Calu3 (cell line): ENCODE results near the gene HADHB. TPM values are rescaled to one million over a fixed set of nuclear protein-coding genes. Genes with fewer than 3 reads are reported as not detected.
"Not testable (repeated sequence)": the region's sequence is repeated elsewhere in the genome, so short reads cannot be mapped to it uniquely, and the experiment has no call there.

ENCODE experiments used
- BruUV-seq: library from RNA; stranded (reverse); fragments of 400-500 nt; replicated peaks from 2 replicates; lab custom pipeline; 2021; lab: Mats Ljungman, UMichigan
- CTCF ChIA-PET: fragments of 300-600 bp; sonication (Branson Sonifier 250); formaldehyde crosslinking; loops from one replicate; lab custom pipeline; 2022; ENCODE audit warnings: antibody characterized with exemption; lab: Charles Lee
- DNase-seq: peaks from one replicate; pipeline ENCODE4 v3.0.0; 2022
- H3K27ac Mint-ChIP-seq: one replicate; pipeline ENCODE4 v1.8.0; 2022; ENCODE audit warnings: mixed read lengths; ENCODE audit not compliant: unreplicated experiment
- H3K27me3 Mint-ChIP-seq: one replicate; pipeline ENCODE4 v1.8.0; 2022; ENCODE audit warnings: mixed read lengths; ENCODE audit not compliant: unreplicated experiment
- H3K36me3 Mint-ChIP-seq: one replicate; pipeline ENCODE4 v1.8.0; 2022; ENCODE audit warnings: mild to moderate bottlenecking, moderate library complexity, mixed read lengths; ENCODE audit not compliant: insufficient read depth, unreplicated experiment
- H3K4me1 Mint-ChIP-seq: one replicate; pipeline ENCODE4 v1.8.0; 2022; ENCODE audit warnings: mild to moderate bottlenecking, low read depth, mixed read lengths; ENCODE audit not compliant: unreplicated experiment
- H3K4me3 Mint-ChIP-seq: one replicate; pipeline ENCODE4 v1.8.0; 2022; ENCODE audit warnings: mild to moderate bottlenecking, low read depth, moderate library complexity, mixed read lengths; ENCODE audit not compliant: unreplicated experiment
- H3K9me3 Mint-ChIP-seq: one replicate; pipeline ENCODE4 v1.8.0; 2022; ENCODE audit warnings: low read depth, mixed read lengths; ENCODE audit not compliant: unreplicated experiment
- intact Hi-C: fragments of 100-400 bp; cut with micrococcal nuclease; formaldehyde crosslinking; loops from one replicate; pipeline ENCODE4 v1.10.0; 2022; ENCODE audit not compliant: unreplicated experiment
- total RNA-seq: library from RNA; stranded (reverse); gene quantifications from 2 replicates; pipeline ENCODE4 v1.2.3, GENCODE V29; 2022
- TF ChIP-seq, protein P1 (sequence below): fragments of 200-600 bp; IDR thresholded peaks from one replicate; pipeline ENCODE4 v1.8.0; 2022; ENCODE audit warnings: antibody characterized with exemption; ENCODE audit not compliant: unreplicated experiment

Gene HADHB
- total RNA-seq, 1 experiment from 2014 or later: 84.4 TPM

DNA sequence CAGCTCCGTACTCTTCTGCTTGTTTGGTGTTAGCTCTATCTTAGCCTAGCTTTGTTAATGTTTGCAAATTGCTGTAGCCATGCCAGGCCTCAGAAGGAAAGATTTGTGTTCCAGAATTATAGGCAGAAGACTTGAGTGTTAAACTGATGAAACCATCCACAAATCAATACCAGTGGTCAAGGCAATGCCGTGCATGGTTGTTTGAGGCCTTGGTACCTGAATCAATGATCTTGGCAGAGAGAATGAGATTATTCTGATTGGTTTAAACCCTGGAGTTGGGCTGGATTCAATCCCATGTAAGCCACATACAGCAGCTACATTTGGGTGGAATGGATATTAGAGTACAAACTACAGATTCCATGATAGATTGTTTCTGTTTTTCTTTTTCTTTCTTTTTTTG is 4.9 kb downstream of the HADHB start:
- intact Hi-C loops: no loop called here
- H3K27me3 Mint-ChIP-seq: no peaks in the 10 kb centered on the region
- no peak overlapping the region for H3K4me3 Mint-ChIP-seq
- BruUV-seq: no TSS peak
- H3K4me1 Mint-ChIP-seq: peaks cover 13% of the 10 kb centered on the region
- TF ChIP-seq, protein P1, sequence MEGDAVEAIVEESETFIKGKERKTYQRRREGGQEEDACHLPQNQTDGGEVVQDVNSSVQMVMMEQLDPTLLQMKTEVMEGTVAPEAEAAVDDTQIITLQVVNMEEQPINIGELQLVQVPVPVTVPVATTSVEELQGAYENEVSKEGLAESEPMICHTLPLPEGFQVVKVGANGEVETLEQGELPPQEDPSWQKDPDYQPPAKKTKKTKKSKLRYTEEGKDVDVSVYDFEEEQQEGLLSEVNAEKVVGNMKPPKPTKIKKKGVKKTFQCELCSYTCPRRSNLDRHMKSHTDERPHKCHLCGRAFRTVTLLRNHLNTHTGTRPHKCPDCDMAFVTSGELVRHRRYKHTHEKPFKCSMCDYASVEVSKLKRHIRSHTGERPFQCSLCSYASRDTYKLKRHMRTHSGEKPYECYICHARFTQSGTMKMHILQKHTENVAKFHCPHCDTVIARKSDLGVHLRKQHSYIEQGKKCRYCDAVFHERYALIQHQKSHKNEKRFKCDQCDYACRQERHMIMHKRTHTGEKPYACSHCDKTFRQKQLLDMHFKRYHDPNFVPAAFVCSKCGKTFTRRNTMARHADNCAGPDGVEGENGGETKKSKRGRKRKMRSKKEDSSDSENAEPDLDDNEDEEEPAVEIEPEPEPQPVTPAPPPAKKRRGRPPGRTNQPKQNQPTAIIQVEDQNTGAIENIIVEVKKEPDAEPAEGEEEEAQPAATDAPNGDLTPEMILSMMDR: no peak
- H3K9me3 Mint-ChIP-seq: no peaks in the 10 kb centered on the region
- no peak for DNase-seq
- peaks cover 20% of the 10 kb centered on the region for H3K36me3 Mint-ChIP-seq
- CTCF ChIA-PET: no interaction called here
- H3K27ac Mint-ChIP-seq: no peak overlapping the region

DNA sequence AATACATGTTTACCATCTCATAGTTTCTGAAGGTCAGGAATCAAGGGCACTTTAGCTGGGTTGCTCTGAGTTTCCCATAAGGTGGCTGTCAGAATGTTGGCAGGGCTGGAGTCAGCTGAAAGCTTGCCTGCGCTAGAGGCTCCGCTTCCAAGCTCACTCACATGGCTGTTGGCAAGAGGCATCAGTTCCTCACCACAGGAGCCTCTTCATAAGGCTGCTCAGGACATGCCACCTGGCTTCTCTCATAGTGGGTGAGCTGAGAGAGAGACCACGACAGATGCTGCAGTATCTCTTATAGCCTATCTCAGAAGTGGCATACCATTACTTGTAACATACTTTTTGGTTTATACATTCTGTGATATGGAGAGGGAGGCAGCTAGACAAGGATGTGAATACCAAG is 7.2 kb downstream of the HADHB start:
- TF ChIP-seq, protein P1: no peak
- Mint-ChIP-seq H3K36me3 (peaks cover 2% of the 10 kb centered on the region), H3K4me1 (peaks cover 5% of the 10 kb centered on the region), H3K4me3 (no peak overlapping the region), H3K9me3 (no peaks in the 10 kb centered on the region), H3K27me3 (no peaks in the 10 kb centered on the region), H3K27ac (no peak overlapping the region)
- no TSS peak for BruUV-seq
- DNase-seq: no peak
- CTCF ChIA-PET: no interaction called here
- intact Hi-C loops: no loop called here

DNA sequence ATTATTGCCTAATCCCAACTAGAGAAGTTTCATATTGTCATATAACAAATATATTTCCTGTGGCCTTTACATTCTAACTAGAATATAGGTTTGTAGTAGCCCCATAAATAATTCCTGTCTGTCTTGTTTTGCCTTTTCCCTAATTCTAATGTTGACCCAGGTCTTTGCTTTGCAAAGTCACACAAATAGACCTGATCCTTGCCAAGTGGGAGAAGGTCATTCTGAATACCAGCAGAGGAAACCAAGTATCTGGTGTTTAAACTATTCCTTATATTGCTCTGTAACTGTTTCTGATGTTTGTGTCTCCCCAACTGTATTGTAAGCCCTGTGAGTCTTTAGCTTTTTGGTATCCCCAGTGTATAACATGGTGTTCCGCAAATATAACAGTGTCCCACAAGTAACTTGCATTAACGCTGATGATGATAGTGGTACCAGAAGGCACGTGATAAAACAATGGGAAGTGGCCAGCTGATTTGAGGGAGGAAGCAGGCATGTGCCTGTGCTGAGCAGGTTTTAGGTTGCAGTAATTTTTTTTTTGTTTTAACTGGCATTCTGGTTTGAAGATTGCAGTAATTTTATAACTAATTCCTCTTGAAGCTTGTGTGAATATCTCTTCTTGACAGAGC is 11.1 kb downstream of the HADHB start:
- BruUV-seq: no TSS peak
- Mint-ChIP-seq H3K36me3 (no peaks in the 10 kb centered on the region), H3K27ac (no peak overlapping the region), H3K27me3 (no peaks in the 10 kb centered on the region), H3K4me1 (no peaks in the 10 kb centered on the region), H3K9me3 (no peaks in the 10 kb centered on the region), H3K4me3 (no peak overlapping the region)
- intact Hi-C loops: no loop called here
- CTCF ChIA-PET: interaction anchor here (0.8 kb wide), 1 partner anchor 10 kb away, joined by 3 read pairs; no protein-coding TSS in a partner anchor
- TF ChIP-seq, protein P1: no peak
- DNase-seq: no peak

DNA sequence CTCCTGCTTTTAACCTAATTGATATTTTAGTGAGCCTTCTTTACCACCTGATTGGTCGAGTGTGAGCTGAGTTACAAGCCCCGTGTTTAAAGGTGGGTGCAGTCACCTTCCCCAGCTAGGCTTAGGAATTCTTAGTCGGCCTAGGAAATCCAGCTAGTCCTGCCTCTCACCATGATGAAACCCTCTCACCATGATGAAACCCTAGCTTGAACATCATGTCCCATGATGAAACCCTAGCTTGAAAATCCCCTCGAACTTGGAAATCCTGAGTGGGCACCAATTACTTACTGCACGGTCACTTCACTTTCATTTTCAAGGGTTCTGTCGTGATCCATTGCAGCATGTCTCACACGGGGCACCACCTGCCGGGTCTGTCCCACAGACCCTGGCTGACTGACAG is 14.1 kb downstream of the HADHB start:
- DNase-seq, H3K27ac Mint-ChIP-seq, H3K4me1 Mint-ChIP-seq, H3K27me3 Mint-ChIP-seq, H3K4me3 Mint-ChIP-seq, intact Hi-C loops, BruUV-seq, CTCF ChIA-PET, H3K9me3 Mint-ChIP-seq, H3K36me3 Mint-ChIP-seq: not testable (repeated sequence)

DNA sequence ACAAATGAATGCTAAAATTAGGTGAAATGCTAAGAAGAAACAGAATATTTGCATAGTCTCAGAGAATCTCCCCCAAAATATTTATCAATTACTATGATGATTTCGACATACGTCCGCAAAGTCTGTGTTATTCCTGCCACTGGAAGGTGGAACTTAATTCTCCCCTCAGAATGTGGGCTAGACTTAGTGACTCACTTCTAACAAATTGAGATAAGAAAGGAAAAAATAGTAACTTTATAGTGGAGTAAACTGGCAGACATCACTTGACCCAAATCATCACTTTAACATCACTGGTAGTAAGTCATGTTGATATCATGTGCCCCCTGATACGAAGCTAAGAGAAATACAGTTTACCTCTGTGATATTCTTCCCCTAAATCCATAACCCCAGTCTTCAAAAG is 23.5 kb downstream of the HADHB start:
- CTCF ChIA-PET: interaction anchor here (0.6 to 0.7 kb wide), 2 partner anchors 9 to 162 kb away, joined by 8 to 13 read pairs; no protein-coding TSS in a partner anchor
- no peak overlapping the region for H3K4me3 Mint-ChIP-seq
- no peak for DNase-seq

DNA sequence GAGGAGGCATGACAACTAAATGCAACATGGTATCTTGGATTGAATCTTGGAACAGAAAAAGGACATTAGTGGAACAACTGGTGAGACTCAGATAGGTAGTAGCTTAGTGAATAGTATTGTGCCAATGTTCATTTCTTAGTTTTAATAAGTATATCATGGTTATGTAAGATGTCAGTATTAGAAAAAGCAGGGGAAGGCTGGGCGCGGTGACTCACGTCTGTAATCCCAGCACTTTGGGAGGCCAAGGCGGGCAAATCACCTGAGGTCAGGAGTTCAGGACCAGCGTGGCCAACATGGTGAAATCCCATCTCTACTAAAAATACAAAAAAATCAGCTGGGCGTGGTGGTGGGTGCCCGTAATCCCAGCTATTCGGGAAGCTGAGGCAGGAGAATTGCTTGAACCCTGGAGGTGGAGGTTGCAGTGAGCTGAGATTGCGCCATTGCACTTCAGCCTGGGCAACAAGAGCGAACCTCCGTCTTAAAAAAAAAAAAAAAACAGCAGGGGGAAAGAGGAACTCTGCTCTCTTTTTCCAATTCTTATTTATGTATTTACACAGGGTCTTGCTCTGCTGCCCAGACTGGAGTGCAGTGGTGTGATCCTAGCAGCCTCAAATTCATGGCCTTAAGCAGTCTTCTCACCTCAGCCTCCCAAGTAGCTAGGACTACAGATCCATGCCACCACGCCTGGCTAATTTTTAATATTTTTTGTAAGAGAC is 24.1 kb downstream of the HADHB start:
- CTCF ChIA-PET, H3K27me3 Mint-ChIP-seq, DNase-seq, intact Hi-C loops, H3K9me3 Mint-ChIP-seq, H3K4me3 Mint-ChIP-seq, H3K27ac Mint-ChIP-seq, BruUV-seq: not testable (repeated sequence)
- Mint-ChIP-seq H3K4me1 (peaks cover 17% of the 10 kb centered on the region), H3K36me3 (peaks cover 11% of the 10 kb centered on the region)

More for the DNA sequence above, 23.5 kb downstream of the HADHB start:
- Mint-ChIP-seq H3K4me1 (peaks cover 11% of the 10 kb centered on the region), H3K36me3 (peaks cover 11% of the 10 kb centered on the region), H3K9me3 (no peaks in the 10 kb centered on the region), H3K27ac (no peak overlapping the region), H3K27me3 (no peaks in the 10 kb centered on the region)
- BruUV-seq: no TSS peak
- intact Hi-C loops: no loop called here
- TF ChIP-seq, protein P1: no peak
